Right renal cortex interstitium (tissue), 3 donors: ENCODE measurements around the gene ATP8B3. TPM values are rescaled to one million over a fixed set of nuclear protein-coding genes. Genes with fewer than 3 reads are reported as not detected.

ENCODE experiments used
- DNase-seq, 3 donors: peaks; one replicate each; pipeline ENCODE4 v3.0.0-alpha.2; 2013; ENCODE audit warnings: low read depth in 3 of 3, low spot score in 2 of 3
- polyA plus RNA-seq, 3 donors: library from polyadenylated mRNA; unstranded; fragments of 120-200 nt; gene quantifications; one replicate each; pipeline ENCODE4 v1.2.1, GENCODE V29; 2013; ENCODE audit not compliant: insufficient read length in 3 of 3

The ATP8B3 gene
- polyA plus RNA-seq, result under 1 TPM; 0.45 to 0.65 (median 0.62) TPM

GRCh38 chr19:1811942-1812425, at the start of gene ATP8B3:
Gene ATP8B3 (minus strand): TSS chr19:1812276. CDS start chr19:1811736, 540 bp downstream.
- DNase-seq, result no peak

GRCh38 chr19:1861599-1862031, 49.5 kb upstream of the ATP8B3 start:
- DNase-seq, result no peak

GRCh38 chr19:1860821-1861598, 48.9 kb upstream of the ATP8B3 start:
- DNase-seq, result no peak

- DNase-seq, result peak in 1 of 3 donors; percentile 71
Observed at GRCh38 chr19:1860042-1860775, 48.1 kb upstream of the ATP8B3 start.

- DNase-seq, result no peak
Observed at GRCh38 chr19:1859331-1859781, 47.3 kb upstream of the ATP8B3 start.

GRCh38 chr19:1858412-1859081, 46.5 kb upstream of the ATP8B3 start:
- DNase-seq, result no peak

GRCh38 chr19:1857648-1858326, 45.7 kb upstream of the ATP8B3 start:
- no peak for DNase-seq

GRCh38 chr19:1856698-1857603, 44.9 kb upstream of the ATP8B3 start:
- no peak for DNase-seq

GRCh38 chr19:1856345-1856697, 44.2 kb upstream of the ATP8B3 start:
- no peak for DNase-seq

GRCh38 chr19:1855828-1856255, 43.8 kb upstream of the ATP8B3 start:
- no peak for DNase-seq

- no peak for DNase-seq
Observed at GRCh38 chr19:1855040-1855827, 43.2 kb upstream of the ATP8B3 start.

GRCh38 chr19:1854542-1855039, 42.5 kb upstream of the ATP8B3 start:
- no peak for DNase-seq

- DNase-seq, result no peak
Observed at GRCh38 chr19:1854039-1854541, 42.0 kb upstream of the ATP8B3 start.

- DNase-seq, result no peak
Observed at GRCh38 chr19:1853295-1854038, 41.4 kb upstream of the ATP8B3 start.

GRCh38 chr19:1852581-1853128, 40.6 kb upstream of the ATP8B3 start:
- no peak for DNase-seq

GRCh38 chr19:1851654-1852580, 39.8 kb upstream of the ATP8B3 start:
- DNase-seq, result no peak
